HEK293T (cell line): ENCODE data around the gene SRA1.
"Not testable (repeated sequence)": the region's sequence is repeated elsewhere in the genome, so short reads cannot be mapped to it uniquely, and the experiment has no call there.

Source experiments
- CTCF ChIA-PET: fragments of 350-600 bp; formaldehyde crosslinking; extraction: SDS; loops from one replicate; lab custom pipeline; 2021; ENCODE audit warnings: antibody characterized with exemption, inconsistent platforms; lab: Yijun Ruan, JAX
- POLR2A ChIA-PET: fragments of 350-600 bp; formaldehyde crosslinking; extraction: SDS; loops from one replicate; lab custom pipeline; 2020; ENCODE audit warnings: antibody characterized with exemption, inconsistent platforms; lab: Yijun Ruan, JAX
- DNase-seq: peaks from one replicate; pipeline ENCODE4 v3.0.0; 2012; ENCODE audit warnings: mixed read lengths; ENCODE audit errors: extremely low spot score
- ARNT ChIP-seq: fragments of 450-650 bp; IDR thresholded peaks from 2 replicates; pipeline ENCODE4 v1.6.1; 2017; ENCODE audit warnings: mild to moderate bottlenecking
- BHLHE40 ChIP-seq: fragments of 450-650 bp; IDR thresholded peaks from 2 replicates; pipeline ENCODE4 v1.6.1; 2016; ENCODE audit warnings: mild to moderate bottlenecking, moderate library complexity, borderline replicate concordance
- CTBP1 ChIP-seq: fragments of 450-650 bp; IDR thresholded peaks from 2 replicates; pipeline ENCODE4 v1.6.1; 2016; ENCODE audit warnings: borderline replicate concordance
- ELF4 ChIP-seq: fragments of 450-650 bp; IDR thresholded peaks from 2 replicates; pipeline ENCODE4 v1.6.1; 2017; ENCODE audit warnings: antibody characterized with exemption
- FOXA1 ChIP-seq: fragments of 450-650 bp; IDR thresholded peaks from 2 replicates; pipeline ENCODE4 v1.6.1; 2016; ENCODE audit warnings: mild to moderate bottlenecking
- FOXK2 ChIP-seq: fragments of 450-650 bp; IDR thresholded peaks from 2 replicates; pipeline ENCODE4 v1.6.1; 2016; ENCODE audit warnings: mild to moderate bottlenecking
- FOXM1 ChIP-seq: fragments of 450-650 bp; IDR thresholded peaks from 2 replicates; pipeline ENCODE4 v1.6.1; 2017; ENCODE audit warnings: mild to moderate bottlenecking, borderline replicate concordance
- HDGF ChIP-seq: fragments of 450-650 bp; IDR thresholded peaks from 2 replicates; pipeline ENCODE4 v1.6.1; 2017; ENCODE audit warnings: antibody characterized with exemption, borderline replicate concordance
- L3MBTL2 ChIP-seq: fragments of 450-650 bp; conservative IDR thresholded peaks from 2 replicates; pipeline ENCODE4 v1.6.1; 2016; ENCODE audit warnings: mild to moderate bottlenecking
- LEF1 ChIP-seq: fragments of 450-650 bp; IDR thresholded peaks from 2 replicates; pipeline ENCODE4 v1.6.1; 2017; ENCODE audit warnings: mild to moderate bottlenecking, borderline replicate concordance
- NFRKB ChIP-seq: fragments of 450-650 bp; IDR thresholded peaks from 2 replicates; pipeline ENCODE4 v1.6.1; 2016; ENCODE audit warnings: mild to moderate bottlenecking, moderate library complexity
- PKNOX1 ChIP-seq: fragments of 450-650 bp; IDR thresholded peaks from 2 replicates; pipeline ENCODE4 v1.6.1; 2016
- SP1 ChIP-seq: fragments of 450-650 bp; IDR thresholded peaks from 2 replicates; pipeline ENCODE4 v1.6.1; 2017
- SUZ12 ChIP-seq: fragments of 450-650 bp; IDR thresholded peaks from 2 replicates; pipeline ENCODE4 v1.6.1; 2016; ENCODE audit warnings: mild to moderate bottlenecking
- TARDBP ChIP-seq: fragments of 450-650 bp; IDR thresholded peaks from 2 replicates; pipeline ENCODE4 v1.6.1; 2016
- ZNF384 ChIP-seq: fragments of 450-650 bp; IDR thresholded peaks from 2 replicates; pipeline ENCODE4 v1.6.1; 2016

Gene SRA1

GRCh38 chr5:140596321-140596741 lies 39.1 kb upstream of the SRA1 start:
- DNase-seq = no peak
- ChIA-PET POLR2A (interaction anchor here (0.9 to 1.3 kb wide), 2 partner anchors 42 to 51 kb away, joined by 3 to 4 read pairs; partner anchors contain the start of genes IK and NDUFA2), CTCF (no interaction called here)
- TF ChIP-seq FOXM1 (no peak), BHLHE40 (no peak), FOXK2 (no peak), LEF1 (no peak), SP1 (no peak), L3MBTL2 (no peak), HDGF (no peak), ZNF384 (no peak), ARNT (no peak)

- POLR2A ChIA-PET = interaction anchor here (0.9 to 1.3 kb wide), 2 partner anchors 43 to 52 kb away, joined by 3 to 4 read pairs; partner anchors contain the start of genes IK and NDUFA2
- no peak for TF ChIP-seq NFRKB
- no peak for TF ChIP-seq L3MBTL2
- TF ChIP-seq CTBP1 = no peak
- TF ChIP-seq FOXK2 = no peak
- TF ChIP-seq TARDBP = no peak
- TF ChIP-seq ELF4 = no peak
- no peak for TF ChIP-seq PKNOX1
- no peak for TF ChIP-seq FOXA1
- TF ChIP-seq BHLHE40 = no peak
- no peak for TF ChIP-seq LEF1
- TF ChIP-seq ARNT = no peak
- no peak for TF ChIP-seq SUZ12
- no peak for TF ChIP-seq HDGF
- CTCF ChIA-PET = no interaction called here
- no peak for DNase-seq
Measured at GRCh38 chr5:140595538-140596300, 38.4 kb upstream of the SRA1 start.

DNA sequence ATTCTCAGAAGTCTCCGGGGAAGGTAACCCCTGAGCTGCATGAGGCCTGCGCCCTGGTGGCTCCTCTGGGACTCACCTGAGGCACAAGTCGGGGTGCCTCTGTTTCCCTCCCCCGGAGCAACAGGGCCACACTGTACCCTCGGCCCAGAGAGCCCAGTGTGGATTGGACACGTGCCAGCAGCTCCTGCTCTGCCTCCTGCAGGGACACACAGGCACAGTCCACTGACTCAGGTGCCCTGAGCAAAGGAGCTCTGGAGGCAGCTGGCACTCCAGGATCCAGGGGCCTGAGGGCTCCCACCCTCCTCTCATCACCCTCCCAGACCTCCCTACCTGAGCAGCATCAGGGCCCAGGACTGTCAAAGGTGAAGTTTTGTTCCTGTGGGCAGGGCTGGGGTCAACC lies 36.9 kb upstream of the SRA1 start:
- TF ChIP-seq LEF1 (no peak), ELF4 (no peak), L3MBTL2 (no peak), BHLHE40 (no peak), TARDBP (no peak), SUZ12 (no peak), FOXA1 (no peak), ARNT (no peak), SP1 (no peak), PKNOX1 (no peak), FOXK2 (no peak), ZNF384 (no peak), HDGF (no peak), NFRKB (no peak), CTBP1 (no peak)
- ChIA-PET POLR2A (no interaction called here), CTCF (interaction anchor here (0.6 kb wide), 1 partner anchor 105 kb away, joined by 3 read pairs; no protein-coding TSS in a partner anchor)
- DNase-seq = no peak

- POLR2A ChIA-PET, CTCF ChIA-PET: not testable (repeated sequence)
Measured at GRCh38 chr5:140593070-140593469, 35.8 kb upstream of the SRA1 start.

GRCh38 chr5:140591747-140592372 lies 34.6 kb upstream of the SRA1 start:
- POLR2A ChIA-PET = no interaction called here
- CTCF ChIA-PET = no interaction called here
- no peak for TF ChIP-seq LEF1
- no peak for TF ChIP-seq ARNT
- no peak for TF ChIP-seq FOXA1
- TF ChIP-seq ELF4 = no peak
- no peak for TF ChIP-seq FOXK2
- TF ChIP-seq FOXM1 = no peak
- no peak for TF ChIP-seq PKNOX1
- TF ChIP-seq SUZ12 = no peak
- TF ChIP-seq L3MBTL2 = no peak
- TF ChIP-seq SP1 = no peak
- no peak for TF ChIP-seq TARDBP
- TF ChIP-seq BHLHE40 = no peak
- no peak for TF ChIP-seq CTBP1
- no peak for TF ChIP-seq NFRKB
- no peak for TF ChIP-seq ZNF384
- TF ChIP-seq HDGF = no peak
- DNase-seq = no peak

More at GRCh38 chr5:140593070-140593469, 35.8 kb upstream of the SRA1 start:
- not testable (repeated sequence) for DNase-seq

DNA sequence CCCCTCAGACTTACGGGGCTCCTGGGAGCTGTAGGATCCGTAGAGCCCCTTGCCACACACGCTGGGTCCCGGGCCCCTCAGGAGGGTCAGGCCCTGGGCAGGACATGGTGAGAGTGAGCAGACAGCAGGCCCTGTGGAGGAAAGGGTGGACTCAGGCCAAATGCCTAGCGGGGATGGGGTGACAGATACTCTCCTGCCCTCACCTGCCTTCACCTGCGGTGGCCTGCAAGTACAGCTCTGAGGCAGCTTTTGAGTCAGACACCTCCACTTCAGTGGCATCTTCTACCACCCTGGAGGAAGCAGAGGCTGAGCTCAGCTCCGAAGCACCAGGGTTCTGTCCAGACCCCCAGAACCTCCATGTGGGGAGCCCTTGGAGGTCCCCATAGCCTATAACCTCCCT lies 33.6 kb upstream of the SRA1 start:
- ChIA-PET POLR2A (interaction anchor here (1.1 kb wide), 1 partner anchor 57 kb away, joined by 3 read pairs; the partner anchor contains the start of genes IK and NDUFA2), CTCF (no interaction called here)
- DNase-seq = no peak
- no peak for TF ChIP-seq PKNOX1
- TF ChIP-seq BHLHE40 = no peak
- no peak for TF ChIP-seq ARNT
- no peak for TF ChIP-seq LEF1
- TF ChIP-seq TARDBP = no peak
